Measurements from ENCODE around the gene SBF2. TPM values are rescaled to one million over a fixed set of nuclear protein-coding genes. Genes with fewer than 3 reads are reported as not detected.

SBF2 gene
- total RNA-seq, 1 experiment from 2014 or later, result 30.2 TPM

GRCh38 chr11:9755561-9756185, 538.3 kb downstream of the SBF2 start:
- Histone ChIP-seq H3K56ac (ENCODE audit: insufficient read length, low read depth, low read length) (no peak overlapping the region), H4K8ac (replicated peaks; ENCODE audit: insufficient read length, low read depth, low read length) (no peak overlapping the region), H3K23ac (ENCODE audit: insufficient read length, low read depth, low read length) (no peak overlapping the region), H3K18ac (ENCODE audit: insufficient read length, low read depth, low read length) (no peak overlapping the region), H2BK5ac (ENCODE audit: insufficient read length, low read length) (no peak overlapping the region), H2BK12ac (ENCODE audit: insufficient read length, low read depth, low read length) (no peak overlapping the region), H3K4me1 (ENCODE audit: insufficient read depth, low read length) (0 out of 2 replicates have a peak, but pooled peaks cover 3% of the 10 kb centered on the region), H2BK20ac (ENCODE audit: low read depth, low read length, poor library complexity, severe bottlenecking) (no peak overlapping the region), H3K4ac (ENCODE audit: low read depth, low read length) (no peak overlapping the region), H3K27me3 (ENCODE audit: insufficient read depth, low read length) (no peaks in the 10 kb centered on the region), H3K79me2 (ENCODE audit: insufficient read depth, low read length) (no peaks in the 10 kb centered on the region), H2BK120ac (ENCODE audit: low read depth, low read length, poor library complexity, severe bottlenecking) (no peak overlapping the region), H3K9ac (ENCODE audit: extremely low read depth, insufficient read length, low read length) (no peak overlapping the region), H4K20me1 (ENCODE audit: control insufficient read depth, insufficient read depth, insufficient read length) (no peaks in the 10 kb centered on the region), H3T11ph (ENCODE audit: low read length) (no peak overlapping the region), H3K79me1 (ENCODE audit: insufficient read depth, low read depth, low read length, poor library complexity, severe bottlenecking) (no peaks in the 10 kb centered on the region), H4K5ac (ENCODE audit: insufficient read length, low read depth, low read length) (no peak overlapping the region), H3K23me2 (ENCODE audit: insufficient read length, low read depth, low read length, poor library complexity, severe bottlenecking) (peaks cover 9% of the 10 kb centered on the region), H3K14ac (ENCODE audit: insufficient read depth, low read length) (no peak overlapping the region), H4K91ac (ENCODE audit: insufficient read length, low read depth, low read length) (no peak overlapping the region), H2AK5ac (ENCODE audit: insufficient read length, low read length) (no peak overlapping the region), H2BK15ac (ENCODE audit: low read depth, low read length) (no peak overlapping the region), H2AFZ (ENCODE audit: low read length) (no peak overlapping the region), H3K27ac (ENCODE audit: insufficient read length, low read depth, low read length) (no peak overlapping the region), H3K9me3 (ENCODE audit: control insufficient read depth, low read depth, low read length) (no peaks in the 10 kb centered on the region), H3K4me2 (ENCODE audit: insufficient read depth, insufficient read length, low read length) (no peak overlapping the region)
- no peaks in the 10 kb centered on the region for H3K9me3 Mint-ChIP-seq
- no peaks in the 10 kb centered on the region for H3K27me3 Mint-ChIP-seq (ENCODE audit: low read depth)
- TF ChIP-seq, protein P1, sequence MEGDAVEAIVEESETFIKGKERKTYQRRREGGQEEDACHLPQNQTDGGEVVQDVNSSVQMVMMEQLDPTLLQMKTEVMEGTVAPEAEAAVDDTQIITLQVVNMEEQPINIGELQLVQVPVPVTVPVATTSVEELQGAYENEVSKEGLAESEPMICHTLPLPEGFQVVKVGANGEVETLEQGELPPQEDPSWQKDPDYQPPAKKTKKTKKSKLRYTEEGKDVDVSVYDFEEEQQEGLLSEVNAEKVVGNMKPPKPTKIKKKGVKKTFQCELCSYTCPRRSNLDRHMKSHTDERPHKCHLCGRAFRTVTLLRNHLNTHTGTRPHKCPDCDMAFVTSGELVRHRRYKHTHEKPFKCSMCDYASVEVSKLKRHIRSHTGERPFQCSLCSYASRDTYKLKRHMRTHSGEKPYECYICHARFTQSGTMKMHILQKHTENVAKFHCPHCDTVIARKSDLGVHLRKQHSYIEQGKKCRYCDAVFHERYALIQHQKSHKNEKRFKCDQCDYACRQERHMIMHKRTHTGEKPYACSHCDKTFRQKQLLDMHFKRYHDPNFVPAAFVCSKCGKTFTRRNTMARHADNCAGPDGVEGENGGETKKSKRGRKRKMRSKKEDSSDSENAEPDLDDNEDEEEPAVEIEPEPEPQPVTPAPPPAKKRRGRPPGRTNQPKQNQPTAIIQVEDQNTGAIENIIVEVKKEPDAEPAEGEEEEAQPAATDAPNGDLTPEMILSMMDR (conservative IDR thresholded peaks at IDR 0.05), result no peak
- DNase-seq, result no peak
- no peak overlapping the region for H3K4me3 Mint-ChIP-seq
- peak overlapping the region in 1 of 3 experiments; percentile 7; a peak in 3 of 7 replicates for H3K27ac Mint-ChIP-seq
- peaks cover 35 to 36% of the 10 kb centered on the region in 2 experiments for H3K4me1 Mint-ChIP-seq
- no CpG with 5 or more reads among the region's 7 CpGs for WGBS (ENCODE audit: extremely low coverage, insufficient read length, low lambda C conversion rate)
- peaks cover 11 to 17% (median 15%) of the 10 kb centered on the region in 3 experiments for H3K36me3 Mint-ChIP-seq (ENCODE audit: insufficient read depth in 1 of 3, low read depth in 3 of 3)

All from H9 (cell line).